ENCODE results near the gene CAMTA1. TPM values are rescaled to one million over a fixed set of nuclear protein-coding genes. Genes with fewer than 3 reads are reported as not detected.

Gene CAMTA1
- total and polyA plus RNA-seq, 2 experiments from 2014 or later, result 89.0 to 145 TPM

- Histone ChIP-seq H3K4me1 (ENCODE audit: insufficient read depth) (no peaks in the 10 kb centered on the region), H3K36me3 (replicated peaks; ENCODE audit: insufficient read depth, low read depth) (no peaks in the 10 kb centered on the region), H3K4me2 (no peak overlapping the region), H3K9me2 (replicated peaks; ENCODE audit: insufficient read depth) (no peaks in the 10 kb centered on the region), H2AFZ (no peak overlapping the region), H3K27me3 (no peaks in the 10 kb centered on the region), H3K4me3 (no peak overlapping the region), H4K20me1 (ENCODE audit: insufficient read depth, poor library complexity, severe bottlenecking) (no peaks in the 10 kb centered on the region), H3K79me2 (no peaks in the 10 kb centered on the region), H3K9me3 (ENCODE audit: low read depth) (no peaks in the 10 kb centered on the region), H3K27ac (no peak overlapping the region)
- no peak for TF ChIP-seq CTCF (IDR thresholded peaks at IDR 0.05; ENCODE audit: poor library complexity)
- TF ChIP-seq EZH2 (IDR thresholded peaks at IDR 0.05; ENCODE audit: borderline replicate concordance), result no peak
- no peak for TF ChIP-seq EZH2phosphoT487 (IDR thresholded peaks at IDR 0.05; ENCODE audit: low read depth, severe bottlenecking, unreplicated experiment)
- WGBS (ENCODE audit: low lambda C conversion rate, missing lambda C conversion rate), result 91% methylated on average over 5 of the region's 5 CpGs
- DNase-seq (ENCODE audit: low spot score), result no peak
Observed at GRCh38 chr1:7356079-7356478, 570.8 kb downstream of the CAMTA1 start.

- no peaks in the 10 kb centered on the region for H3K4me1 ChIP-seq (ENCODE audit: insufficient read depth)
- H3K79me2 ChIP-seq, result no peaks in the 10 kb centered on the region
- H3K9me2 ChIP-seq (replicated peaks; ENCODE audit: insufficient read depth), result no peaks in the 10 kb centered on the region
- DNase-seq (ENCODE audit: low spot score), result no peak
- H3K27ac ChIP-seq, result no peak overlapping the region
- H3K27me3 ChIP-seq, result no peaks in the 10 kb centered on the region
- no peaks in the 10 kb centered on the region for H3K36me3 ChIP-seq (replicated peaks; ENCODE audit: insufficient read depth, low read depth)
- H4K20me1 ChIP-seq (ENCODE audit: insufficient read depth, poor library complexity, severe bottlenecking), result no peaks in the 10 kb centered on the region
- H2AFZ ChIP-seq, result no peak overlapping the region
- H3K4me3 ChIP-seq, result no peak overlapping the region
- TF ChIP-seq EZH2 (IDR thresholded peaks at IDR 0.05; ENCODE audit: borderline replicate concordance) (no peak), EZH2phosphoT487 (IDR thresholded peaks at IDR 0.05; ENCODE audit: low read depth, severe bottlenecking, unreplicated experiment) (no peak), CTCF (IDR thresholded peaks at IDR 0.05; ENCODE audit: poor library complexity) (no peak)
- WGBS (ENCODE audit: low lambda C conversion rate, missing lambda C conversion rate), result 88% methylated on average over 11 of the region's 11 CpGs
- H3K9me3 ChIP-seq (ENCODE audit: low read depth), result no peaks in the 10 kb centered on the region
- H3K4me2 ChIP-seq, result no peak overlapping the region
Observed at GRCh38 chr1:7358425-7358824, 573.2 kb downstream of the CAMTA1 start.

GRCh38 chr1:7360526-7360925 lies 575.3 kb downstream of the CAMTA1 start:
- Histone ChIP-seq H3K36me3 (replicated peaks; ENCODE audit: insufficient read depth, low read depth) (no peaks in the 10 kb centered on the region), H3K9me3 (ENCODE audit: low read depth) (no peaks in the 10 kb centered on the region), H3K4me2 (no peak overlapping the region), H2AFZ (no peak overlapping the region), H3K27ac (no peak overlapping the region), H3K27me3 (no peaks in the 10 kb centered on the region), H3K79me2 (no peaks in the 10 kb centered on the region), H3K9me2 (replicated peaks; ENCODE audit: insufficient read depth) (no peaks in the 10 kb centered on the region), H3K4me3 (no peak overlapping the region), H4K20me1 (ENCODE audit: insufficient read depth, poor library complexity, severe bottlenecking) (no peaks in the 10 kb centered on the region), H3K4me1 (ENCODE audit: insufficient read depth) (no peaks in the 10 kb centered on the region)
- WGBS (ENCODE audit: low lambda C conversion rate, missing lambda C conversion rate), result 64% methylated on average over 6 of the region's 6 CpGs
- TF ChIP-seq EZH2 (IDR thresholded peaks at IDR 0.05; ENCODE audit: borderline replicate concordance) (no peak), EZH2phosphoT487 (IDR thresholded peaks at IDR 0.05; ENCODE audit: low read depth, severe bottlenecking, unreplicated experiment) (no peak), CTCF (IDR thresholded peaks at IDR 0.05; ENCODE audit: poor library complexity) (no peak)
- DNase-seq (ENCODE audit: low spot score), result no peak

- Histone ChIP-seq H3K27ac (no peak overlapping the region), H3K79me2 (no peaks in the 10 kb centered on the region), H3K27me3 (no peaks in the 10 kb centered on the region), H3K4me2 (no peak overlapping the region), H3K4me1 (ENCODE audit: insufficient read depth) (no peaks in the 10 kb centered on the region), H3K9me3 (ENCODE audit: low read depth) (no peaks in the 10 kb centered on the region), H3K36me3 (replicated peaks; ENCODE audit: insufficient read depth, low read depth) (no peaks in the 10 kb centered on the region), H3K9me2 (replicated peaks; ENCODE audit: insufficient read depth) (no peaks in the 10 kb centered on the region), H3K4me3 (no peak overlapping the region), H2AFZ (no peak overlapping the region), H4K20me1 (ENCODE audit: insufficient read depth, poor library complexity, severe bottlenecking) (no peaks in the 10 kb centered on the region)
- 89% methylated on average over 4 of the region's 4 CpGs for WGBS (ENCODE audit: low lambda C conversion rate, missing lambda C conversion rate)
- TF ChIP-seq EZH2phosphoT487 (IDR thresholded peaks at IDR 0.05; ENCODE audit: low read depth, severe bottlenecking, unreplicated experiment) (no peak), EZH2 (IDR thresholded peaks at IDR 0.05; ENCODE audit: borderline replicate concordance) (no peak), CTCF (IDR thresholded peaks at IDR 0.05; ENCODE audit: poor library complexity) (no peak)
- no peak for DNase-seq (ENCODE audit: low spot score)
Observed at GRCh38 chr1:7362947-7363346, 577.7 kb downstream of the CAMTA1 start.

Data from hepatocyte (in vitro differentiated cells).